Thymus (tissue), 11 donors: ENCODE measurements around the gene TMEM45B. TPM values are rescaled to one million over a fixed set of nuclear protein-coding genes. Genes with fewer than 3 reads are reported as not detected.

ENCODE experiments used
- DNase-seq, 9 donors: peaks; one replicate each; pipeline ENCODE4 v3.0.0-alpha.2; 2013; ENCODE audit warnings: low spot score in 9 of 9, low read depth in 6 of 9, missing footprints in 1 of 9
- H3K27ac ChIP-seq, 2 donors: one replicate each; pipeline ENCODE4 v1.5.1; 2013; ENCODE audit warnings: control low read depth in 1 of 2, low read depth in 1 of 2, low read length in 1 of 2, mild to moderate bottlenecking in 1 of 2, moderate library complexity in 1 of 2
- H3K27me3 ChIP-seq, 2 donors: one replicate each; pipeline ENCODE4 v1.5.1; 2013; ENCODE audit warnings: low read length in 1 of 2; ENCODE audit not compliant: control insufficient read depth in 2 of 2, insufficient read depth in 1 of 2
- H3K36me3 ChIP-seq, 2 donors: one replicate each; pipeline ENCODE4 v1.5.1; 2013; ENCODE audit warnings: low read length in 1 of 2, mild to moderate bottlenecking in 1 of 2, moderate library complexity in 1 of 2; ENCODE audit not compliant: control insufficient read depth in 2 of 2, insufficient read depth in 2 of 2
- H3K4me1 ChIP-seq, 2 donors: one replicate each; pipeline ENCODE4 v1.5.1; 2013; ENCODE audit warnings: low read length in 2 of 2; ENCODE audit not compliant: control insufficient read depth in 2 of 2, insufficient read depth in 2 of 2
- H3K4me3 ChIP-seq, 2 donors: one replicate each; pipeline ENCODE4 v1.5.1; 2013; ENCODE audit warnings: low read length in 2 of 2, control low read depth in 1 of 2, mild to moderate bottlenecking in 1 of 2
- H3K9me3 ChIP-seq, 2 donors: one replicate each; pipeline ENCODE4 v1.5.1; 2013; ENCODE audit warnings: low read length in 1 of 2, mild to moderate bottlenecking in 1 of 2; ENCODE audit not compliant: control insufficient read depth in 2 of 2, insufficient read depth in 1 of 2
- WGBS: extraction: QIAGEN DNeasy Blood & Tissue Kit; methylation state at CpG from one replicate; pipeline ENCODE4 v1.1.7; 2013; 5-methylcytosine and 5-hydroxymethylcytosine counted together
- polyA plus RNA-seq: library from polyadenylated mRNA; stranded (reverse); fragments of 200-250 nt; gene quantifications from one replicate; pipeline ENCODE4 v1.2.3, GENCODE V29; 2013
- total RNA-seq: library from RNA; stranded (reverse); fragments of 120-200 nt; gene quantifications from one replicate; pipeline ENCODE4 v1.2.4, GENCODE V29; 2013
- donor health status: healthy.

The TMEM45B gene
- total and polyA plus RNA-seq, 2 donors = 0.38 to 3.4 TPM

DNA sequence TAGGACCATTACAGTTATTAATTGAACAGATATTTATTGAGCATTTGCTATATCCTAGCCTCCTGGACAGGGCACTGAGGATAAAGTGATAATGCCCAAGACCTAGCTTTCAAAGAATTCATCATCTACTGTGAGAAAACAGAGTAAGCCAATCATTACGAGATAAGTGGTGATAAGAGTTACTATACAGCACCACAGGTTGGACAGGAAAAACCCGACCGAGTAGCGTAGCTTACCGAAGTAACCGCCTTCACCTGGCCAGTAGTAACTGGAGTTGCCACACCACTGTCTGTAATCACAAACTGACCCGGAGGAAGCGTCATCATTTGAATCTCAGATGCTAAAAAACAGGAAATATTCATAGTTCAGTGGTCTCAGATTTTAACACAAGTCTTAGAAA, 89.8 kb downstream of the TMEM45B start:
- no peaks in the 10 kb centered on the region for H3K4me1 ChIP-seq
- H3K36me3 ChIP-seq = peaks cover 26 to 37% of the 10 kb centered on the region in 2 donors
- 91% methylated on average over 8 of the region's 8 CpGs for WGBS

More for the DNA sequence above, 89.8 kb downstream of the TMEM45B start:
- no peaks in the 10 kb centered on the region for H3K9me3 ChIP-seq
- no peak overlapping the region for H3K27ac ChIP-seq
- DNase-seq = no peak
- no peak overlapping the region for H3K4me3 ChIP-seq
- no peaks in the 10 kb centered on the region for H3K27me3 ChIP-seq

Other genes starting within 250 kb of the TMEM45B start
- gene NFRKB, start 79.7 kb downstream of the TMEM45B start, total RNA-seq = 13.3 TPM
- gene NFRKB, start 79.7 kb downstream of the TMEM45B start, polyA plus RNA-seq = 13.0 TPM
- 4.7 TPM for gene PRDM10, start 187.0 kb downstream of the TMEM45B start, total RNA-seq
- gene PRDM10, start 187.0 kb downstream of the TMEM45B start, polyA plus RNA-seq = 4.4 TPM